Body of pancreas (tissue), 4 donors: ENCODE data around the gene TEX53. TPM values are rescaled to one million over a fixed set of nuclear protein-coding genes. Genes with fewer than 3 reads are reported as not detected.
A peak's percentile ranks its signal among the peaks of the same experiment; 100 is the strongest.

Experiments used
- ATAC-seq: fragments of 150-250 bp; one replicate; pipeline ENCODE4 v1.9.1; 2016
- DNase-seq, 4 donors: peaks; one replicate each; pipeline ENCODE4 v3.0.0-alpha.2; 2019
- H3K27ac ChIP-seq, 4 donors: fragments of 200-600 bp; sonication (generic); 1 replicate in 3 of 4; 2 replicates in 1 of 4; pipeline versions ENCODE4 v1.5.1 to v1.6.1; 2016 to 2019; ENCODE audit warnings: mild to moderate bottlenecking in 1 of 4, mixed read lengths in 1 of 4, moderate library complexity in 1 of 4
- H3K27me3 ChIP-seq, 2 donors: fragments of 200-600 bp; sonication (generic); one replicate each; pipeline ENCODE4 v1.6.0; 2016; ENCODE audit warnings: mild to moderate bottlenecking in 1 of 2
- H3K36me3 ChIP-seq, 2 donors: fragments of 200-600 bp; sonication (generic); replicated peaks in 1 of 2; 2 replicates each; pipeline ENCODE4 v1.5.1; 2016; ENCODE audit warnings: low read depth in 2 of 2; ENCODE audit not compliant: insufficient read depth in 1 of 2
- H3K4me1 ChIP-seq: fragments of 200-600 bp; sonication (generic); one replicate; pipeline ENCODE4 v1.6.0; 2016
- H3K4me3 ChIP-seq, 2 donors: fragments of 200-600 bp; sonication (generic); 1 replicate in 1 of 2; 2 replicates in 1 of 2; pipeline ENCODE4 v1.5.1; 2016 to 2019
- H3K9me3 ChIP-seq, 3 donors: fragments of 200-600 bp; sonication (generic); 1 replicate in 2 of 3; 2 replicates in 1 of 3; pipeline ENCODE4 v1.5.1; 2016
- CTCF ChIP-seq, 7 experiments: fragments of 450-650 bp in 4 of 7; fragments of 200-600 bp in 3 of 7; sonication (generic) in 3 of 7; IDR thresholded peaks; one replicate each; pipeline ENCODE4 v1.5.1; 2016 to 2019; ENCODE audit warnings: antibody characterized with exemption in 7 of 7
- POLR2A ChIP-seq, 3 donors: fragments of 450-650 bp; IDR thresholded peaks; one replicate each; pipeline ENCODE4 v1.6.1; 2016; ENCODE audit warnings: antibody characterized with exemption in 3 of 3, mild to moderate bottlenecking in 2 of 3
- WGBS, 2 donors: methylation state at CpG; one replicate each; pipeline ENCODE4 v1.1.5; 2017; 5-methylcytosine and 5-hydroxymethylcytosine counted together
- intact Hi-C: fragments of 100-400 bp; cut with DNase I; formaldehyde crosslinking; loops from one replicate; pipeline ENCODE4 v1.15.1; 2023
- total RNA-seq, 2 donors: library from RNA; depleted of rRNA; stranded (reverse); fragments of >200 nt; gene quantifications; one replicate each; pipeline ENCODE4 v1.1.0, GENCODE V29; 2016

TEX53 gene
- total RNA-seq, 2 donors from 2014 or later, result not detected

DNA sequence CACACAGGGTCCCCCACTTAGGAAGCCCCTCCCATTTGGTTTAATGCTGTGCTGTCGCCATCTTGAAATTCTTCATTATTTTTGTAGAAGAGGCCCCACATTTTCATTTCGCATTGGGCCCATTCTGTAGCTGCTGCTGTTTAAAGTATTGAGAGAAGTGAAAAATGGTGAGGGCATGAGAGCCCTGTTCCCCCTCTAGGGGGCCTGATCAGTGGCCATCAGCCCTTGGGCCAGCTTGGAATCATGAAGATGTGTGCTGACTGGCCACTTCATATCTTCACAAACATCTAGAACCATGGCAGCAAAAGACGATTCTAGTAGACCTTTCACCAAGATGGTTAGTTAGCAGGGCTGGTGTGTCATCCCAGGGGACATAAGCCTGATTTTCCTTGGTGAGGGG is 43.2 kb downstream of the TEX53 start:
- intact Hi-C loops, result no loop called here
- WGBS, 2 donors, result 75 to 90% methylated on average over 3 of the region's 3 CpGs

GRCh38 chr9:114613919-114614318 is 43.7 kb downstream of the TEX53 start:
- no peaks in the 10 kb centered on the region for H3K27me3 ChIP-seq
- TF ChIP-seq POLR2A (IDR thresholded peaks at IDR 0.05) (no peak), CTCF (IDR thresholded peaks at IDR 0.05) (no peak)
- H3K9me3 ChIP-seq, result no peaks in the 10 kb centered on the region
- WGBS, 2 donors, result 64 to 100% methylated on average over 2 to 3 of the region's 3 CpGs
- H3K4me3 ChIP-seq, result no peak overlapping the region
- ATAC-seq, result no peak
- peaks cover 18% of the 10 kb centered on the region for H3K4me1 ChIP-seq
- intact Hi-C loops, result no loop called here
- DNase-seq, result no peak
- no peaks in the 10 kb centered on the region for H3K36me3 ChIP-seq
- no peak overlapping the region for H3K27ac ChIP-seq

More for the DNA sequence above, 43.2 kb downstream of the TEX53 start:
- no peak overlapping the region for H3K27ac ChIP-seq
- ATAC-seq, result no peak
- no peak for TF ChIP-seq CTCF (IDR thresholded peaks at IDR 0.05)
- no peak for TF ChIP-seq POLR2A (IDR thresholded peaks at IDR 0.05)
- H3K9me3 ChIP-seq, result no peaks in the 10 kb centered on the region
- no peak for DNase-seq
- H3K4me1 ChIP-seq, result peaks cover 18% of the 10 kb centered on the region
- no peaks in the 10 kb centered on the region for H3K27me3 ChIP-seq
- H3K4me3 ChIP-seq, result no peak overlapping the region
- H3K36me3 ChIP-seq, result no peaks in the 10 kb centered on the region

DNA sequence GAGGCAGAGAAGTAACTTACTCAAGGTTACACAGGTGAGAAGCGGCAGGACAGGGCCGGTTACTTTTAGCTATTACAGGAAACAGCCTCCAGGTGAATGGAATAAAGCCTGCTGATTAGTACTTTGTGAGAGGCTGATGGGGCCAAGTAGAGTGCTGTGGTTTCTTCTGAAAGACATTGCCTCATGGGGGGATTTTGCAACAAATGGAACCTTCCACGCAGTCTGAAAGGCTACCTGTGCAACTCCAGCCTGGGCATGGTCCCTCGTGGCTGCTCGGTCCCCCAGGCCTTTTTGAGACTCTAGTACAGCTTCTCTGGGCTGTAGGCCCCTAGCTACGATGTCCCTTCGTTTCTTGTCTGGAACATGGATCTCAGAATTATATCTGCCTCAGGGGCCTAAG is 44.5 kb downstream of the TEX53 start:
- Histone ChIP-seq H3K4me3 (no peak overlapping the region), H3K27me3 (no peaks in the 10 kb centered on the region), H3K36me3 (no peaks in the 10 kb centered on the region), H3K27ac (no peak overlapping the region), H3K9me3 (no peaks in the 10 kb centered on the region), H3K4me1 (peaks cover 18% of the 10 kb centered on the region)
- DNase-seq (no peak), ATAC-seq (no peak)
- intact Hi-C loops, result no loop called here
- 75 to 80% methylated on average over 5 to 7 of the region's 7 CpGs for WGBS, 2 donors
- TF ChIP-seq CTCF (IDR thresholded peaks at IDR 0.05), result no peak
- TF ChIP-seq POLR2A (IDR thresholded peaks at IDR 0.05), result no peak

- Histone ChIP-seq H3K4me1 (peaks cover 18% of the 10 kb centered on the region), H3K36me3 (no peaks in the 10 kb centered on the region), H3K27ac (peak overlapping the region; percentile 80 to 91 (median 84)), H3K9me3 (no peaks in the 10 kb centered on the region), H3K4me3 (no peak overlapping the region), H3K27me3 (no peaks in the 10 kb centered on the region)
- intact Hi-C loops, result no loop called here
- WGBS, 2 donors, result 28% methylated on average over 4 of the region's 4 CpGs
- peak in 1 of 4 donors; percentile 7 for DNase-seq
- no peak for ATAC-seq
- TF ChIP-seq POLR2A (IDR thresholded peaks at IDR 0.05), result no peak
- no peak for TF ChIP-seq CTCF (IDR thresholded peaks at IDR 0.05)
Measured at GRCh38 chr9:114612272-114612923, 45.2 kb downstream of the TEX53 start.
